Measurements from ENCODE around the gene CA5A. TPM values are rescaled to one million over a fixed set of nuclear protein-coding genes. Genes with fewer than 3 reads are reported as not detected.
"Not testable (repeated sequence)": the region's sequence is repeated elsewhere in the genome, so short reads cannot be mapped to it uniquely, and the experiment has no call there.

Gene CA5A
- total and polyA plus RNA-seq, 9 of the 15 experiments (the other 6 are each of a cell fraction or from before 2014, with no cell fraction given) = not detected

GRCh38 chr16:87938412-87938949 lies 2.2 kb upstream of the CA5A start (continued):
- TF ChIP-seq ZNF318 (IDR thresholded peaks at IDR 0.05; ENCODE audit: borderline replicate concordance in 1 of 2, low read depth in 1 of 2) = peak in 1 of 2 experiments; percentile 77; a peak in 2 of 4 replicates

GRCh38 chr16:87937231-87937542 lies 858 bp upstream of the CA5A start:
- H3K9me3 ChIP-seq (replicated peaks; ENCODE audit: control insufficient read depth, insufficient read depth, low read depth, low read length); H3K27ac ChIP-seq (ENCODE audit: extremely low read depth, low read depth, low read length); H2AFZ ChIP-seq (ENCODE audit: low read depth, low read length); ATAC-seq; H3K9ac ChIP-seq (ENCODE audit: insufficient read depth in 1 of 2, low read depth in 2 of 2, low read length in 2 of 2); intact Hi-C loops (cut with micrococcal nuclease); CTCF ChIA-PET (ENCODE audit: low intra/inter-chr PET ratio); H3K4me3 ChIP-seq; H3K4me2 ChIP-seq (ENCODE audit: insufficient read depth, low read length); POLR2A ChIA-PET; H3K79me2 ChIP-seq (ENCODE audit: control insufficient read depth, insufficient read depth, low read length); H3K36me3 ChIP-seq (ENCODE audit: control insufficient read depth, insufficient read depth, low read length); DNase-seq (ENCODE audit: extremely low read depth in 1 of 4, low spot score in 3 of 4); H3K4me1 ChIP-seq (replicated peaks in 1 of 2; ENCODE audit: control insufficient read depth in 2 of 2, insufficient read depth in 2 of 2, low read length in 2 of 2); H4K20me1 ChIP-seq (replicated peaks; ENCODE audit: control insufficient read depth, insufficient read depth, low read length); H3K9me1 ChIP-seq (ENCODE audit: control insufficient read depth, insufficient read depth, low read length); FAIRE-seq; in situ Hi-C loops (cut with MboI); BruUV-seq (replicated peaks): not testable (repeated sequence)
- H3K27me3 ChIP-seq (ENCODE audit: control insufficient read depth in 2 of 2, insufficient read depth in 2 of 2, low read length in 2 of 2) = peaks cover 3 to 26% of the 10 kb centered on the region in 2 experiments; a peak in 4 of 5 replicates
- 12% methylated on average over 6 of the region's 7 CpGs for WGBS (ENCODE audit: insufficient coverage, low coverage, missing lambda C conversion rate)

- H3K9me1 ChIP-seq (ENCODE audit: control insufficient read depth, insufficient read depth, low read length); H2AFZ ChIP-seq (ENCODE audit: low read depth, low read length); DNase-seq (ENCODE audit: extremely low read depth in 1 of 4, low spot score in 3 of 4); H3K4me2 ChIP-seq (ENCODE audit: insufficient read depth, low read length); H3K27ac ChIP-seq (ENCODE audit: extremely low read depth, low read depth, low read length); H3K36me3 ChIP-seq (ENCODE audit: control insufficient read depth, insufficient read depth, low read length); H3K79me2 ChIP-seq (ENCODE audit: control insufficient read depth, insufficient read depth, low read length); BruUV-seq (replicated peaks); intact Hi-C loops (cut with micrococcal nuclease); FAIRE-seq; CTCF ChIA-PET (ENCODE audit: low intra/inter-chr PET ratio); POLR2A ChIA-PET; H3K9ac ChIP-seq (ENCODE audit: insufficient read depth in 1 of 2, low read depth in 2 of 2, low read length in 2 of 2); in situ Hi-C loops (cut with MboI); H3K4me3 ChIP-seq; H3K4me1 ChIP-seq (replicated peaks in 1 of 2; ENCODE audit: control insufficient read depth in 2 of 2, insufficient read depth in 2 of 2, low read length in 2 of 2); H3K9me3 ChIP-seq (replicated peaks; ENCODE audit: control insufficient read depth, insufficient read depth, low read depth, low read length); ATAC-seq; H4K20me1 ChIP-seq (replicated peaks; ENCODE audit: control insufficient read depth, insufficient read depth, low read length): not testable (repeated sequence)
- peaks cover 9 to 38% of the 10 kb centered on the region in 2 experiments; a peak in 4 of 5 replicates for H3K27me3 ChIP-seq (ENCODE audit: control insufficient read depth in 2 of 2, insufficient read depth in 2 of 2, low read length in 2 of 2)
- WGBS (ENCODE audit: insufficient coverage, low coverage, missing lambda C conversion rate) = 6% methylated on average over 8 of the region's 14 CpGs
Observed at GRCh38 chr16:87936016-87936374, 334 bp downstream of the CA5A start.

Data from K562 (cell line).